HL-60/S4 (cell line): ENCODE measurements around the gene PAX3.

Experiments
- in situ Hi-C: fragments of 300-500 bp; cut with MboI; formaldehyde crosslinking; loops from 2 replicates; pipeline ENCODE4 v1.14.3; 2022; ENCODE audit warnings: low sequenced_read_pairs

PAX3 gene

DNA sequence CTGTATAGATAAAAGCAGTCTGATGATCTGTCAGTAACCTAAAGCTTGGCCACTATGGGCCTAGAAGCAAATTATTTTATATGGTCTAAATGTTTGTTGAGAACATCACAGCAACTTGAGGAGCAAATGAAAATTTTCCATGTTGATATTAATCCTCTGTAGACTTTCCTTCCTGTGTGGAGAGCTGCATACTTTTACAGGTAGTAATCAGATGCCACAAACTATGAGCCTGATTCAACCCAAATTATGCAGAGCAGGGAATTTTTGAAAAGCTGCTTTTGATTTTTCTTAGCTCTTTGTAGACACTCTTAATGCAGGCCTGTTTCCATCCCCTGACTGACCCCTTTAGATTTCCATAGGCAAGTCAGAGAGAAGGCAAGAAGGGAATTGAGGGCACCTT is 17.3 kb downstream of the PAX3 start:
- in situ Hi-C loops, result no loop called here

DNA sequence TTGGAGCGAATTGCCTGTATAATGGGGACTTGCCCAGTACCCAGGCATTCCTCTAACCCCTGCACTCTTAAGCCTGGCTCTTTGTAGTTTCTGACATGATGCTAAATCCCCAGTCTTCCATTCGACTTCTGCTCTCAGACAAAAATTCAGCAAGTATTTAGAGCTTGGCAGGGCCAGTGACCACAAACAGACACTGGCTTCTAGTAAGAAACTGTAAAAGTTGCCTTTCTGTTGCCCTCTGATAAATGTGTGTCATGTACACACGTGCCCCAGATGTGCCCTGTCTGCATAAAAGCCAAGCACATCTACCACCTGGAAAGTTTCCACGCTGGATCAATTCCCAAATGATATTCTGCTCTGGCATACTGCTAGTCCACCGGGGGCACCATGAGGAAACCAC is 18.0 kb downstream of the PAX3 start:
- in situ Hi-C loops, result no loop called here

DNA sequence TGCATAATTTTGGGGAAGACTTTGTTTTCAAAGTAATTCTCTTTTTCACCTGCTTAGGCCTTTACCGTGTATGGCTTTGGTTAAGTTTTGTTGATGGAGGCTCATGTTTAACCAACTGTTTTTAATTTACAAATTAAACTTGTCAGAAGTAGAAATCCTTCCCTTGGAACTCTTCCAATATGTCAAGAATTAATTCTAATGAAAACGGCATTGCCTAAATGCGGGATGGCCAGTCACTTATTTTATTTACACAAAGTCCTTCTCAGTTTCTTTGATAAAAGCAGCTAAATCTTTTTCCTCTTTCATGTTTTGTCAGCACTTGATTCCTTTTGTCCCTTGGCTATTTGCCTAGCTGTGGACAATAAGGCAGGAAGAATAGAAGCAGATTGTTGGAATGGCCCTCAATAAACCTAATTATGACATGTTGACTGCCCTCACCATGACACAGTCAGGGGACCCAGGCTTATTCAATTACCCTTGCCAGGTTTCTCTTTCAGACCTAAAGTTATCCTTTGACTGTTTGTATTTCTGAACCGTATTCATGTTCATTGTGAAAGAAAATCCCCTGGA is 26.3 kb downstream of the PAX3 start:
- in situ Hi-C loops, result no loop called here

- in situ Hi-C loops, result no loop called here
Observed at GRCh38 chr2:222271854-222272253, 26.9 kb downstream of the PAX3 start.

GRCh38 chr2:222270396-222270795 is 28.4 kb downstream of the PAX3 start:
- in situ Hi-C loops, result no loop called here

- in situ Hi-C loops, result no loop called here
Observed at GRCh38 chr2:222269132-222269531, 29.7 kb downstream of the PAX3 start.

DNA sequence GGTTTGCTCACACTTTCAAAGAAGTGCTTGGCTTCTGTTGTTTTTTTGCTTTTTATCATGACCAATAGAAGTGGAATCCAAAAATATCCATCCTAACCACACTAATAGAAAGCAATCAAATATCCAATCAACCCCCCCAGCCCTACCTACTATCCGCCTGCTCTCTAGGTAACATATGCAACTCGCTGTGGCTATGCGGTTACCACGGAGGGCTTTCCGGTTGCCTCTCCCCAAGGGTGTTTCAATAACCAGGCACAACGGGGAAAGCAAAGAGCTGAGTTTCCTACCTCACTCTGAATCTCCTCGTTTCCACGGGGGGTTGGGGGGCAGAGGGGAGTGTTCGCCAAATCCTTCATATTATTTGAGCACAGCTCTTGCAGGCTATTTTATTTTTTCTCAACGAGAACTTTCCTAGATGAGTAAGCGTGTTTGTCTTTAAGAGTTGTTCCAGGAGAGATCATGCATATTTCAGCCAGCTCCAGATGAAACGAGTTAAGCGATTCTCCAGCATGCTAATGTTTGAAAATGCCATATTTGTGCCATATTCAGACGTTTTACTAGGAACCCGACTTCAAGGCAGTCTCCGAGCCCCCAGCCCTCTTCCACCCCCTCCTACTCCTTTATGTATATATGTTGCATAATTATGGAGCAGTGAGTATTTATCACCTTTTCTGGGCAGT is 30.3 kb downstream of the PAX3 start:
- in situ Hi-C loops, result no loop called here

- in situ Hi-C loops, result no loop called here
Observed at GRCh38 chr2:222264791-222265320, 33.9 kb downstream of the PAX3 start.

- in situ Hi-C loops, result no loop called here
Observed at GRCh38 chr2:222261504-222261903, 37.3 kb downstream of the PAX3 start.

GRCh38 chr2:222257645-222258044 is 41.2 kb downstream of the PAX3 start:
- in situ Hi-C loops, result no loop called here

GRCh38 chr2:222256250-222256649 is 42.5 kb downstream of the PAX3 start:
- in situ Hi-C loops, result no loop called here

- in situ Hi-C loops, result no loop called here
Observed at GRCh38 chr2:222255090-222255489, 43.7 kb downstream of the PAX3 start.

GRCh38 chr2:222250313-222250712 is 48.5 kb downstream of the PAX3 start:
- in situ Hi-C loops, result no loop called here

DNA sequence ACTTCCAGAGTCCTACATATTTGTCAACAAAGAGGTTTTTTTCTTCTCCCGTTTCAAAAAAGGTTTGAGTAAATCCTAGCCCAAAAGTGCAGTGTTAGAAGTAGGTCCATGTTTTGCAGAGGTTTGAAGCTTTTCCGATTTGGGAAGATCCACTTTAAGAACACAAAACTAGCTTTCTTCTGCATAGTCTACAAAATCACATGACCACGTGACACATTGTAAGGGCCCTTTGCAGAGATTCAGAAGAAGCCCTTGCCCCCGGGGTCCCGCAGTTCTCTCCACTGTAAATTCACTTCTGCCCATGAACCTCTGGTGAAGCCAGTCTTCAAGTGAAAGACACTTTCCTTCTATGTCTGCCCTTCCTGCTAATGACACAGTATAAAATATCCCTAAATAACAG is 49.4 kb downstream of the PAX3 start:
- in situ Hi-C loops, result no loop called here

GRCh38 chr2:222248818-222249217 is 50.0 kb downstream of the PAX3 start:
- in situ Hi-C loops, result no loop called here

- in situ Hi-C loops, result no loop called here
Observed at GRCh38 chr2:222248256-222248655, 50.5 kb downstream of the PAX3 start.

GRCh38 chr2:222242532-222242931 is 56.3 kb downstream of the PAX3 start:
- in situ Hi-C loops, result no loop called here

DNA sequence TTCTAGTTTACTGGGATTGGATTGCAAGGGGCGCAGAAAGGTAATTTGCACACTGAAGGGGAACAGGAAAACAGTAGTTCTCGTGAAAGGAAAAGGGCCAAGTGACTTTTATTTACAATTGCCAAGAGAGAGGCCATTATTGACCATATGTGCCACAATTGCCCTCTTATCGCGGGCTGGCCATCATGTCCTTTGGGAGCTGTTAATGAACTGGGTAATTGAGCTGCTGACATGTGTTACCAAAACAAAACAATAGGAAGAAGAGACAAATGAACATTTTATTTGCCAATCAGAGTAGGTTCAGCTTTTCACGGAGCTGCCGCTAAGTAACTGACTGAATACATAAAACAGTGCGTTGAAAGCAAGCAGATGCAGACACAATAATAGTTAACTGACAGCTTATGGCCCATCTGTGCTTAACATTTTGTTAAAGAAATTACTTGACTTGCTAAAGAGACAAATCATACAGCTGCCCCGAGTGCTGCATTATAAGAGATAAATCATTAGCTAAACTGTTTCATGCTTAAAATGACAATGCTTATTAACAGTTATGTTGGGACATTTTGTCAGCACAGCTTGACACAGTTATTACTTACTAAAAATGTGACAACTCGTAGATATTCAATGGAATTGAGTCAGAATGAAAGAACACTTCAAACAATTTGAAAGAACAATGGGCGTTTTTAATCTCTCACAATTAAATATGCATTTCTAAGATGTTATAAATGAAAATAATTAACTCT is 57.5 kb downstream of the PAX3 start:
- in situ Hi-C loops, result no loop called here

DNA sequence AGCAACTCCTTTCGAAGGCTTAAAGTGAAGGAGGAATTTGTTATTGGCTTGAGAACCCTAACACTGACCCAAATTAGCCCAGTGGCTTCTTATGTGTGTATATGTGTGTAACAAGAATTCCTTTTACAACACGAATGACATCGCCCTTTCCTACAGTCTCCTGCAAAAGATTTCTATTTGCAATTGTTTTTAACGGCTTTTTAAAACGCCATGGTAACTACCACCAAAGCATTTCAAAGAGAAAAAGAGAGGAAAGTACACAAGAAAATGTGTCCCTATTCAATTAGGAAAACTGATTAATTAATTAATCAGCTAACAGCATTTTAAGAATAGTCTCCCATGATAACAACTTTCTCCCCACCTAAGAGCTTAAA is 58.1 kb downstream of the PAX3 start:
- in situ Hi-C loops, result no loop called here

GRCh38 chr2:222239945-222240675 is 58.7 kb downstream of the PAX3 start:
- in situ Hi-C loops, result no loop called here

DNA sequence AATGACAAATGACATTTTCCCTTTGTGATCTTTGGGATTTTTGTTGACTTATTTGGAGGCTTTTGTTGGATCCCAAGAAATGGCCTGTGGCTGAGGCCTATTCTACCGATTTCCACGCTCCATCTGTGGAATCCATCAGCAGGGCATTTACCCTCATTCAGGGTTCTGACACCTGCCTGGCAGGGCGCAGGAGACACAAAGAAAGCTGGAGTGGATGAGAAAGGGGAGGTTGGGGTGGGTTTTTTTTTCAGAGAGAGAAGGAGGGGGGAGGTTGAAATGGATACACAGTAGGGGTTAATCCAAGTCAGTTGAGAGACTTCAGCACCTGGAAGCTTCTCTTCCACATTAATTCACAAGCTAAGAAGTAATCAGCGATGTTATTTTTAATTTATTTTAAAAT is 59.7 kb downstream of the PAX3 start:
- in situ Hi-C loops, result no loop called here
